Thyroid gland (tissue), 4 donors: ENCODE measurements around the gene PRMT7. TPM values are rescaled to one million over a fixed set of nuclear protein-coding genes. Genes with fewer than 3 reads are reported as not detected.

Source experiments
- DNase-seq, 2 donors: peaks; one replicate each; pipeline ENCODE4 v3.0.0-alpha.2; 2019
- H3K27ac ChIP-seq, 3 donors: fragments of 200-600 bp; sonication (generic); 1 replicate in 2 of 3; 2 replicates in 1 of 3; pipeline ENCODE4 v1.5.1; 2016 to 2019; ENCODE audit warnings: mild to moderate bottlenecking in 1 of 3, moderate library complexity in 1 of 3
- H3K27me3 ChIP-seq: fragments of 200-600 bp; sonication (generic); one replicate; pipeline ENCODE4 v1.5.1; 2019
- H3K36me3 ChIP-seq, 2 donors: fragments of 200-600 bp; sonication (generic); one replicate each; pipeline ENCODE4 v1.5.1; 2016 to 2019
- H3K4me1 ChIP-seq, 2 donors: fragments of 200-600 bp; sonication (generic); one replicate each; pipeline ENCODE4 v1.5.1; 2017 to 2019
- H3K4me3 ChIP-seq, 3 donors: fragments of 200-600 bp; sonication (generic); replicated peaks in 1 of 3; 1 replicate in 2 of 3; 2 replicates in 1 of 3; pipeline ENCODE4 v1.5.1; 2016; ENCODE audit warnings: mild to moderate bottlenecking in 1 of 3
- H3K9me3 ChIP-seq: fragments of 200-600 bp; sonication (generic); one replicate; pipeline ENCODE4 v1.5.1; 2017
- POLR2A ChIP-seq, 2 donors: fragments of 450-650 bp; IDR thresholded peaks; one replicate each; pipeline ENCODE4 v1.6.1; 2017; ENCODE audit warnings: antibody characterized with exemption in 2 of 2, mild to moderate bottlenecking in 2 of 2, moderate library complexity in 1 of 2
- WGBS, 2 donors: methylation state at CpG; one replicate each; pipeline ENCODE4 v1.1.5; 2017; 5-methylcytosine and 5-hydroxymethylcytosine counted together
- intact Hi-C: fragments of 100-400 bp; cut with DNase I; formaldehyde crosslinking; loops from one replicate; pipeline ENCODE4 v1.15.1; 2023
- total RNA-seq, 4 donors: library from RNA; depleted of rRNA; stranded (reverse); fragments of >200 nt; gene quantifications; one replicate each; pipeline ENCODE4 v1.2.3, GENCODE V29; 2016
- TF ChIP-seq, protein P1 (sequence below), 6 experiments: fragments of 200-600 bp in 3 of 6; fragments of 450-650 bp in 3 of 6; sonication (generic) in 3 of 6; IDR thresholded peaks; one replicate each; pipeline ENCODE4 v1.5.1; 2016 to 2019; ENCODE audit warnings: antibody characterized with exemption in 6 of 6, mild to moderate bottlenecking in 2 of 6, inconsistent platforms in 1 of 6, moderate library complexity in 1 of 6

The PRMT7 gene
- total RNA-seq, 4 donors from 2014 or later, result 41.7 to 57.0 (median 46.9) TPM

DNA sequence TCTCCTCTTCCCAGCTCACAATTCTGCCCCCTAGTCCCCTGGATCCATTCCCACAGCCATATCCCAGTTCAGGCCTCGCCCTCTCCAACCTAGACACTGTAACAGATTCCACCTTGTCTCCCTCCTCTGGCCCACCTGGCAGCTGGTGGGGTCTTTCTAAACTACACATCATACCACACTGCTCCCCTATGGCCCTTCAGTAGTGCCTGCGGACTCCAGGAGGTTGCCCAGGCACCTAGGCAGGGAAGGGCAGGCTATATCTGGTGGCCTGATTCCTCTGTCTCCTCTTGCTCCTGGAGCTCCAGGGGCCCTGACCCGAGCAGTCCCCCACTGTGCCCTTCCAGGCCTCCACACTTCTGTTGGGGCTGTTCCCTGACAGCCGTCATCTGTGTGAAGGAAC is 73.0 kb downstream of the PRMT7 start:
- no peak for DNase-seq
- H3K27ac ChIP-seq, result no peak overlapping the region
- no peaks in the 10 kb centered on the region for H3K9me3 ChIP-seq
- no peaks in the 10 kb centered on the region for H3K27me3 ChIP-seq
- no peaks in the 10 kb centered on the region for H3K36me3 ChIP-seq
- intact Hi-C loops, result no loop called here
- peaks cover 6 to 13% of the 10 kb centered on the region in 2 donors for H3K4me1 ChIP-seq
- no peak overlapping the region for H3K4me3 ChIP-seq
- TF ChIP-seq POLR2A (IDR thresholded peaks at IDR 0.05), result no peak
- 91 to 94% methylated on average over 4 of the region's 4 CpGs for WGBS, 2 donors

DNA sequence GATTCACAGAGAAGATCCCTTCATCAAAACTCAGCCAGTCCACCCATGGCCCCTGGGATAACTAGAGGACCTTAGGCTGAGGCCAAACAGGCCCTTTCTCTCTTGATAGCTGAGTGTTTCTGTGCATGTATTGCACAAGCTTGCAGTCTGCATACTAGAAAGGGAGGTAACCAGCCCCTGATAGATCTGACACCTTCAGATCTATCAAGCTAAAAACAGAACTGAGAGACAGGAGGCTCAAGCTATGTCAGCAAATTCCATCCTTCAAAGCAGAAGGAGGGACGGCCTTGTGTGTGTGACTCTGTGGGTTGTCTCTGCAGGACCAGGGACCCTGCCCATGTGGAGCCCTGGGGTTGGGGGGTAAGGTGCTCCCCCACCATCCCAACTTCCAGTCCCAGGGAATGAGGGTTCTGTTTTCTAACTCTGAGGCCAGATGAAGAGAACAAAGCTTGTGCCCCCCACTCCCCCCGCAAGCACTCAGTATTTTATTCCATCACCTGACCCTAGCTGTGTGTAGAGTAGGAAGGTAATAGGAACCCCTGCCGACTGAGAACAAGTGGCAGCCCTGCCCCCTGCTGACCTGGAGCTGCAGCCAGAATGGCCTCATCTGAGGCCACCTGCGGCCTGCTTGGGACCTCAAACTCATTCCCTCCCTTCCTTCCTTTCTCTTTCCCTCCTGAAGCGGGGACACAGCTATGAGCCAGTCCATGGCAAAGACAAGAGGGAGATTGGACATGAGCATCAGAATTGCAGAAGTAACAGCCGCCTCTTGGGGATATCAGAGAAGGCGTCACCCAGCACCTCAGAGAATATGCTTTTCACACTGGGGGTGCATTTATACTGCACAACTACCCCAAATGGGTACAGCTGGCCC is 73.7 kb downstream of the PRMT7 start:
- Histone ChIP-seq H3K27me3 (no peaks in the 10 kb centered on the region), H3K9me3 (no peaks in the 10 kb centered on the region), H3K36me3 (no peaks in the 10 kb centered on the region), H3K4me1 (peaks cover 0 to 6% of the 10 kb centered on the region in 2 donors), H3K27ac (no peak overlapping the region), H3K4me3 (no peak overlapping the region)
- intact Hi-C loops, result no loop called here
- WGBS, 2 donors, result 69% methylated on average over 7 of the region's 7 CpGs
- TF ChIP-seq POLR2A (IDR thresholded peaks at IDR 0.05), result no peak
- TF ChIP-seq, protein P1, sequence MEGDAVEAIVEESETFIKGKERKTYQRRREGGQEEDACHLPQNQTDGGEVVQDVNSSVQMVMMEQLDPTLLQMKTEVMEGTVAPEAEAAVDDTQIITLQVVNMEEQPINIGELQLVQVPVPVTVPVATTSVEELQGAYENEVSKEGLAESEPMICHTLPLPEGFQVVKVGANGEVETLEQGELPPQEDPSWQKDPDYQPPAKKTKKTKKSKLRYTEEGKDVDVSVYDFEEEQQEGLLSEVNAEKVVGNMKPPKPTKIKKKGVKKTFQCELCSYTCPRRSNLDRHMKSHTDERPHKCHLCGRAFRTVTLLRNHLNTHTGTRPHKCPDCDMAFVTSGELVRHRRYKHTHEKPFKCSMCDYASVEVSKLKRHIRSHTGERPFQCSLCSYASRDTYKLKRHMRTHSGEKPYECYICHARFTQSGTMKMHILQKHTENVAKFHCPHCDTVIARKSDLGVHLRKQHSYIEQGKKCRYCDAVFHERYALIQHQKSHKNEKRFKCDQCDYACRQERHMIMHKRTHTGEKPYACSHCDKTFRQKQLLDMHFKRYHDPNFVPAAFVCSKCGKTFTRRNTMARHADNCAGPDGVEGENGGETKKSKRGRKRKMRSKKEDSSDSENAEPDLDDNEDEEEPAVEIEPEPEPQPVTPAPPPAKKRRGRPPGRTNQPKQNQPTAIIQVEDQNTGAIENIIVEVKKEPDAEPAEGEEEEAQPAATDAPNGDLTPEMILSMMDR (IDR thresholded peaks at IDR 0.05), result no peak
- no peak for DNase-seq

DNA sequence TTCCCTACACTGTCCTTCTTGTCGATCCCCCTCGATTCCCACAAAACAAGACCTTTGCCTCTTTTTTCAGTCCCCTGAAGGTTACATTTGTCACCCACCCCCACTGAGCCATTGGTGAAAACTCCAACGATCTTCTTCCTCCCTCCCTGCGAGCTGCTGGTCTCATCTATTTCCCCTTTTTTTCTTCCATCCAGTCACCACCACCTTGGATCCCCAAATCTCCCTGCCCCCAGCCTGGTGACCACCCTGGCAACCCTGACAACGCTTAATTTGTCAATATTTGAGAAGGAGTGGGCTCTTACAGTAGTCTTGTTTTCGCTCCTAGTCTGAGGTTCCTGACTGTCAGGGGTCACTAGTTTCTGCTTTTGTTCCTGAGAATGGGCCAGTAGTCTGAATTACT is 74.6 kb downstream of the PRMT7 start:
- WGBS, 2 donors, result 73% methylated on average over 6 of the region's 6 CpGs
- H3K4me3 ChIP-seq, result no peak overlapping the region
- no peaks in the 10 kb centered on the region for H3K27me3 ChIP-seq
- TF ChIP-seq POLR2A (IDR thresholded peaks at IDR 0.05), result no peak
- TF ChIP-seq, protein P1 (IDR thresholded peaks at IDR 0.05), result no peak
- H3K9me3 ChIP-seq, result no peaks in the 10 kb centered on the region
- no peak for DNase-seq
- H3K4me1 ChIP-seq, result no peaks in the 10 kb centered on the region
- intact Hi-C loops, result no loop called here
- H3K36me3 ChIP-seq, result no peaks in the 10 kb centered on the region
- H3K27ac ChIP-seq, result no peak overlapping the region

DNA sequence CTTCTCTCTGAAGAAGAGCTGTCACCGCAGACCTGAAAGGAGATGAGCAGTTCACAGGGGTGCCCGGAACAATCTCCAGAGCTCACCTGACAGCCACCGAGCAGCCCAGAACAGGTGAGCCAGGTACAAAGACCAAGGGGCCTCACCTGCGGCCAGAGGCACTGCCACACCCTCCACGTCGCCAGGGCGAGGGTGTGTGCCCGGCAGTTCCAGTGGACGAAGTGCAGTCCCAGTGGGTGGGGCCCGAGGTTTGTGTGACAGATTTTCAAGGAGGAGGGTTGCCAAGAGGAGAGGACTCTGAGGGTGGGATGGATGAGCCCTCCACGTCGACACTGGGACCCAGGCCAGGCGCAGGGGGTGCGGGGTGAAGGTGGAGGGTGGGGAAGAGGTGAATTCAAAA is 75.8 kb downstream of the PRMT7 start:
- DNase-seq, result no peak
- TF ChIP-seq POLR2A (IDR thresholded peaks at IDR 0.05), result no peak
- TF ChIP-seq, protein P1 (IDR thresholded peaks at IDR 0.05), result no peak
- H3K27ac ChIP-seq, result no peak overlapping the region
- intact Hi-C loops, result no loop called here
- no peaks in the 10 kb centered on the region for H3K9me3 ChIP-seq
- WGBS, 2 donors, result 65 to 72% methylated on average over 12 to 14 of the region's 14 CpGs
- H3K27me3 ChIP-seq, result no peaks in the 10 kb centered on the region
- H3K36me3 ChIP-seq, result no peaks in the 10 kb centered on the region
- H3K4me1 ChIP-seq, result no peaks in the 10 kb centered on the region
- H3K4me3 ChIP-seq, result no peak overlapping the region

DNA sequence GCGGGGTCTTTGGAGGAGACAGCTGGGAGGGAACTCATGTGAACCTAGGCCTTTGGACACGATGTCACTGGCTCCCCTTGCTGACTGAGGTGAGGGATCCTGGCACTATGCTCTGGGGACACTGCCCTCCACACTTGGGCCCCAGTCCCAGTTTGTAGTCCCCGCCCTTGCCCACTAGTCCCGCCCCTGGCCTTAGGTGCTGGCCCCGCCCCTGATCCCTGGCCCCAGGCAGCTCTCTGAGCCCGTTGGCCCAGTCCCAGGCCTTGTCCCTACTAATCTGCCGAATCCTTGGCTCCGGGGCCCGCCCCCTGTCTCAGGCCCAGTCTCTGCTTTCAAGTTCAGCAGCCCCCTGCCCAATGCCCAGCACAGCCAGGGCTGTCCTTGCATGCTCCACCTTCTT is 76.5 kb downstream of the PRMT7 start:
- TF ChIP-seq POLR2A (IDR thresholded peaks at IDR 0.05), result no peak
- TF ChIP-seq, protein P1 (IDR thresholded peaks at IDR 0.05), result no peak
- intact Hi-C loops, result no loop called here
- DNase-seq, result no peak
- no peaks in the 10 kb centered on the region for H3K4me1 ChIP-seq
- no peak overlapping the region for H3K27ac ChIP-seq
- no peaks in the 10 kb centered on the region for H3K36me3 ChIP-seq
- no peaks in the 10 kb centered on the region for H3K27me3 ChIP-seq
- no peaks in the 10 kb centered on the region for H3K9me3 ChIP-seq
- 90 to 91% methylated on average over 9 of the region's 9 CpGs for WGBS, 2 donors
- H3K4me3 ChIP-seq, result no peak overlapping the region
